Effector memory CD4-positive, alpha-beta T cell (primary cell): ENCODE data around the gene SRGN.

Source experiments
- DNase-seq, 3 donors: peaks; one replicate each; pipeline ENCODE4 v3.0.0-alpha.2; 2020
- H3K27ac ChIP-seq: 2 replicates; pipeline ENCODE4 v1.7.0; 2013; ENCODE audit warnings: mild to moderate bottlenecking, low read length, moderate library complexity; ENCODE audit not compliant: insufficient read depth, poor library complexity, severe bottlenecking
- H3K27me3 ChIP-seq: replicated peaks from 2 replicates; pipeline ENCODE4 v1.7.0; 2013; ENCODE audit warnings: mild to moderate bottlenecking, low read length; ENCODE audit not compliant: insufficient read depth, control insufficient read depth, poor library complexity, severe bottlenecking
- H3K36me3 ChIP-seq: 2 replicates; pipeline ENCODE4 v1.7.0; 2013; ENCODE audit warnings: mild to moderate bottlenecking, low read length, moderate library complexity; ENCODE audit not compliant: control insufficient read depth, insufficient read depth
- H3K4me1 ChIP-seq: 2 replicates; pipeline ENCODE4 v1.7.0; 2013; ENCODE audit warnings: low read length, mild to moderate bottlenecking; ENCODE audit not compliant: control insufficient read depth, insufficient read depth, poor library complexity, severe bottlenecking
- H3K4me3 ChIP-seq: 2 replicates; pipeline ENCODE4 v1.7.0; 2013; ENCODE audit warnings: low read length, low read depth, mild to moderate bottlenecking; ENCODE audit not compliant: insufficient read depth, poor library complexity, severe bottlenecking
- H3K9me3 ChIP-seq: 2 replicates; pipeline ENCODE4 v1.7.0; 2013; ENCODE audit warnings: mild to moderate bottlenecking, low read length, moderate library complexity; ENCODE audit not compliant: control insufficient read depth

The SRGN gene

DNA sequence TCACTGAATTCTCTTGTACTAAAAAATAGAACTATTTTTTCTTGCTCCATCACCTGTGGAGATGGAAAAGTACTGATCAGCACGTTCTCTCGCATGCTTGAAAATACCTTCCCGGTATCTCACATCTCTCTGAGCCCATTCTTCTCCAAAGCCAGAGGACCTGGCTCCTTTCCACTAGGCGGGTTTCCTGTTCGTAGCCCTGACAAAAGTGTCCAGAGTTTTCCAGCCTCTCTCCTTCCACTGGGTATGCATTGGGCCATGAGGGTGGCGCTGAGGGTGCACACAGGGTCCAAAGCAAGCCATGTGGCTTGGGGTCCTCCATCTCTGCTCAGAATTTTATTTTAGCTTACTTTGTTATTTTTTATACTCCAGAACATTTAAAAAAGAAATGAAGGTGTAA lies 16.3 kb upstream of the SRGN start:
- Histone ChIP-seq H3K4me1 (no peaks in the 10 kb centered on the region), H3K4me3 (no peak overlapping the region), H3K27ac (no peak overlapping the region), H3K36me3 (no peaks in the 10 kb centered on the region), H3K9me3 (no peaks in the 10 kb centered on the region), H3K27me3 (no peaks in the 10 kb centered on the region)
- DNase-seq = no peak

DNA sequence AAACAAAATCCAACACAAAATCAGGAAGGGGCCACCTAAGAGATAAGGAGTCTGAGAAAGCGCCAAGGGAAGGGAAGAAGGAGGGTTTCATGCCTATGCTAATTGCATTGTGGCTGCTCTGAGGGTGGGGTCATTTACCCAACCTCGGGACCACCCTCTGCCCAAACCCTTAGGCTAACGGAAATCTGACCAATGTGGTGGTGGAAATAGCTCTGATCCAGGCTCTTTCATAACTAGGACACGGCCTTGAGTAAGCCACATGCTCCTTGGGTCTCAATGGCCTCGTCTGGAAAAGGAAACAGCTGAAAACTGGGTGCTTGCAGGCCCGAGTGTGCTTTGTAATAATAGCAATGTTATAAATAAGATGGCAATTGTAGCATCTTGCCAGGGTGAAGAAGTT lies 14.9 kb upstream of the SRGN start:
- Histone ChIP-seq H3K27me3 (no peaks in the 10 kb centered on the region), H3K4me3 (no peak overlapping the region), H3K4me1 (no peaks in the 10 kb centered on the region), H3K36me3 (no peaks in the 10 kb centered on the region), H3K27ac (no peak overlapping the region), H3K9me3 (no peaks in the 10 kb centered on the region)
- DNase-seq = no peak

DNA sequence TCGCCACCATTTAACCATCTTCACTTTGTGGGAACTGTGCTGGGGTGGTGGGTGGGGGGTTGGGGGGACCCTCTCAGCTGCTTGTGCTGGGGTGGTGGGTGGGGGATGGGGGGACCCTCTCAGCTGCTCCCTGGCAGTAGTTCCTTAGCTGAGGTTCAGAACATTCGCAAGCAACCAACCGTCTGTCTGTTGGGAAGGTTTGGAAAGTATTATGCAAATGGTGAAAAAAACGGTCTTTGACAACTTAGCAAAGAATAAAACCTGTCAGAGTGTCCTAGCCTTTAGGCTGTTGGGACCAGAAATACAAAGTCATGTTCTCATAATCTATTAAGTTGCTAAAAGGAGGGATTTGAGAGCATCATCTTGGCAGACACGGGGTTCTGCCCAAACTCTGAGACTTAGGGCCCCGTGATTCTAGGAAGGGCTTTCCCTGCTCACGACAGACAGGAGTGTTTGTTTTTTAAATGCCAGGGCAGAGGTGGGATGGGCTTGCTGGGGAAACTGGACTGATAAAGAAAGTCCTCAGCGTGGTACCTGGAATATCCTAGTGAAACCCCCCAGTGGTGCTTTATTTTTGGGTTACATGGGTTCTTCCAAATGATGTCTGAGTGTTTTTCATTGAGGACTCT lies 14.1 kb upstream of the SRGN start:
- no peaks in the 10 kb centered on the region for H3K36me3 ChIP-seq
- no peak overlapping the region for H3K27ac ChIP-seq
- H3K27me3 ChIP-seq = no peaks in the 10 kb centered on the region
- no peak for DNase-seq
- no peaks in the 10 kb centered on the region for H3K9me3 ChIP-seq
- H3K4me3 ChIP-seq = no peak overlapping the region
- H3K4me1 ChIP-seq = no peaks in the 10 kb centered on the region

DNA sequence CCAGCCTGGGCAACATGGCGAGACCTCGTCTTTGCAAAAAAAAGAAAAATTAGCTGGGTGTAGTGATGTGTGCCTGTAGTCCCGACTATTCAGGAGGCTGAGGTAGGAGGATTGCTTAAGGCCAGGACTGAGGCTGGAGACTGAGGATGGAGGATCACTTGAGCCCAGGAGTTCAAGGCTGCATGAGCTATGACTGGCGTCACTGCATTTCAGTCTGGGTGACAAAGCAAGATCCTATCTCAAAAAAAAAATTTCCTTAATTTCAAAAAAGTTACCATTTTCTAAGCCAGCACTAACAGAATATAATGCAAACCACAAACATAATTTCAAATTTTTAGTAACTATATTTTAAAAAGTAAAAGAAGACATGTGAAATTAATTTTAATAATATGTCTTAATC lies 13.4 kb upstream of the SRGN start:
- DNase-seq = no peak
- H3K4me1 ChIP-seq = no peaks in the 10 kb centered on the region
- no peak overlapping the region for H3K27ac ChIP-seq
- H3K9me3 ChIP-seq = no peaks in the 10 kb centered on the region
- H3K27me3 ChIP-seq = no peaks in the 10 kb centered on the region
- no peak overlapping the region for H3K4me3 ChIP-seq
- no peaks in the 10 kb centered on the region for H3K36me3 ChIP-seq

DNA sequence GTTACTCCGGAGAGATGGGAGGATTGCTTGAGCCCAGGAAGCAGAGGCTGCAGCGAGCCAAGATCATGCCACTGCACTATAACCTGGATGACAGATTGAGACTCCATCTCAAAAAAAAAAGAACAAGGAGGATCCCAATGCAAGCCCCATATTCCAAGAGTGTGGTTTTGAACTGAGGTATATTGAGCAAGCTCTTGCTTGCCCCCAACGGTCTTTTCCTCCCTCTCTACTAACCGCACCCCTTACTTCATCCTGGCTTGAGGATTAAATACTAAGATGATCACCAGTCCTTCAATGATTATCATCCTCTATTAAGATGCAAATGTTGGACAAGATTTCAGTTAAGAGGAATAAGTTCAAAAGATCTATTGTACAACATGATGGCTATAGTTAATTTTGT lies 12.5 kb upstream of the SRGN start:
- Histone ChIP-seq H3K4me1 (no peaks in the 10 kb centered on the region), H3K36me3 (no peaks in the 10 kb centered on the region), H3K27ac (no peak overlapping the region), H3K4me3 (no peak overlapping the region), H3K9me3 (no peaks in the 10 kb centered on the region), H3K27me3 (no peaks in the 10 kb centered on the region)
- DNase-seq = no peak

DNA sequence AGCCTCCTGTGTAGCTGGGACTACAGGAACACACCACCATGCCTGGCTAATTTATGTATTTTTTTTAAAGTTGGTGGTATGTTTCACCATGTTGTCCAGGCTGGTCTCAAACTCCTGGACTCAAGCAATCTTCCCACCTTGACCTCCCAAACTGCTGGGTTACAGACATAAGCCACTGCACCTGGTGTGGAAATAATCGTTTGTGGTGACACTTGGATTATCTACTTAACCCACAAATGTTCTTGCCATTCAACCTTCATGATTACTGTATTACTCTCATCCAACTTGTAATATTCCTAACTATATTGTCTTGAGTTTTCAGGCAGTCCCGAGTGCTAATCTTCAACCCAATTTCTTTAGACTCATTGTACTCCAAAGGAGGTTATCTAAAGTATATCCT lies 9.6 kb upstream of the SRGN start:
- Histone ChIP-seq H3K36me3 (no peaks in the 10 kb centered on the region), H3K9me3 (no peaks in the 10 kb centered on the region), H3K4me3 (no peak overlapping the region), H3K4me1 (no peaks in the 10 kb centered on the region), H3K27ac (no peak overlapping the region), H3K27me3 (no peaks in the 10 kb centered on the region)
- no peak for DNase-seq

DNA sequence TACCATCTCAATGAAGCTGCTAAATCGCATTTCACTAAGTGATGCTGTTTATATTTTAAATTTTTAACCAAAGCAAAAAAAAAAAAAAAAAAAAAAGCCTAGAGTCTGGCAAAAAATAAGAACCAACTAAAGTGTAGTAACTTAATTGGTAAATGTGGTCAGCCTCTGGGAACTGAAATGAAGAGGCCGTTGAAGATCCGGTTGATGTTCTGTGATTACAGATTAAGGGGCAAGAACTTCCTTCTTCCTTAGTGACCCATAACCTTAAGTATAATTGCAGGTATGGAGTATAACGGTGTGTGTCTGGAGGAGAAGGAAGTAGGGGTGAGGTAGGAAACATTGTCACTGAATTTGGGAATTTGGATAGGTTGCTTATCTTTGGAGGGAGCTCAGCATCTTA lies 7.7 kb upstream of the SRGN start:
- Histone ChIP-seq H3K27me3 (no peaks in the 10 kb centered on the region), H3K9me3 (no peaks in the 10 kb centered on the region), H3K4me3 (no peak overlapping the region), H3K36me3 (no peaks in the 10 kb centered on the region), H3K27ac (no peak overlapping the region), H3K4me1 (no peaks in the 10 kb centered on the region)
- DNase-seq = no peak

DNA sequence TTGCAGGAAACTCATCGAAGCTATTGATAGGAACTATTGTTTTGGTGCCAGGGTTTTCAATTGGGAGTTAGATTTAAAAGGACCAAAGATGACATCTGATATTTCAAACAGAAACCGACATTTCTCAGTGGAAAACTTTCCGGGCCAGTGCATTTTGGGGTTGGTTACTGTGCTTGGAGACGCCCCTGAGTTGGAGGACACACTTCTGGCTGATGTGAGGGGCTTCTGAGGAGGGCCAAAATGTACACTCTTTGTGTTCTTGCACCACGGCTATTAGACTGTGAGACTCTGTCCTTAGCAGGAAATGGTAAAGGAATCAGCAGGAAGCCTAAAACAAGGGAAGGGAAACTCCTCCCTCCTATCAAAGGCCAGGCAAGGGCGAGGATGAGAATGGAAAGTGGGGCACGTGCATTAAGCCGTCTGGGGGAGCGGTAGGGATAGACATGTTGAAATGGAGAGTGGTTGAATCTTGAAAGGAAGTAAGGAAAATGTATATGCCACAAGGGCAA lies 1.8 kb upstream of the SRGN start:
- Histone ChIP-seq H3K4me1 (peaks cover 22% of the 10 kb centered on the region), H3K27me3 (no peaks in the 10 kb centered on the region), H3K27ac (peak overlapping the region; percentile 6), H3K36me3 (no peaks in the 10 kb centered on the region), H3K4me3 (peak overlapping the region; percentile 26), H3K9me3 (no peaks in the 10 kb centered on the region)
- no peak for DNase-seq

DNA sequence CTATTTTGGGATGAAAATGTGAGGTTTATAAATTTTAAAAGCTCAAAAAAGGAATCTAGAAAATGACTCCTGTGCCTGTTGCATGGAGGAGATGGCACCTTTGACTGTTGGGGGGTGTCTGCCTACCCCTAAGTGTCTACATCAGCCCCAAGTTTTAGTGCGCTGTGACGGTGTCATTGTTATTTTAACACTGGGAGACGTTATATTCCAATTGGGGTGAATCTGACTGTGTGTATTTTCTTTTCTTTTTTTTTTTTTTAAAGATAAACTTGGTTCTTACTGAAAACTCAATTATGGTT lies 517 bp downstream of the SRGN start:
- Histone ChIP-seq H3K27me3 (no peaks in the 10 kb centered on the region), H3K4me3 (peak overlapping the region; percentile 69), H3K4me1 (peaks cover 32% of the 10 kb centered on the region), H3K9me3 (no peaks in the 10 kb centered on the region), H3K27ac (peak overlapping the region; percentile 98), H3K36me3 (no peaks in the 10 kb centered on the region)
- DNase-seq = peak in 1 of 3 donors; percentile 22

DNA sequence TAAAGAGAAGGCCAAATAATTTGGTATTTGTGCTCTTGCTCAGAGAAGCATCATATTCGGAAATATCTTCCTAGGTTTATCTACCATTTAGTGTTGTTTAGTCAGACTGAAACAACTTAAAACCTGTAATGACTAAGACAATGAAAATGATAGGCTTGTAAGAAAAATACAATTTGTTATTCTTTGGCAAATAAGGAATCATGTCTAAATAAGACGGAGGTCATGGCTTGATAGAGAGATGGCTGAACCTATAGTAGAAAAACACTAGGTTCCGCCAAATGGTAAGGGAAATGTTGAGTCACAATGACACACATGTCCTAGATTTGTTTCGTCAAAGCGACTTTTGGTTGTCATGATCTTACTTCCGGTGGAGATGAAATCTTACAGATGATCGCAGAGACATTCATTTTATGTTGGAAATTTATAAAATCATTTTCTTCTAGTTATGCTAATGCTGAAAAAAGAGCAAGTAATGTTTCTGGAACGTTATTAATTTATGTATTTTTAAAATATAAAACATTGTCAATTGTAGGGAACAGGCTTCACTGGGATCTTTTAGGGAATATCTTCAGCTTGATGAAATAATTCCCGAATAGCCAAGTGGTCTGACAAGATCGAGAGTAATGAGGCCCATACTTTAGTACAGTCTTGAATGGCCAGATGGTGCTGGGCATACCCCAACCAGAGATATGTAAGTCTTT lies 1.0 kb downstream of the SRGN start:
- peak in 2 of 3 donors; percentile 16 to 53 for DNase-seq
- Histone ChIP-seq H3K27me3 (no peaks in the 10 kb centered on the region), H3K36me3 (no peaks in the 10 kb centered on the region), H3K4me1 (peaks cover 32% of the 10 kb centered on the region), H3K9me3 (no peaks in the 10 kb centered on the region), H3K4me3 (peak overlapping the region; percentile 69), H3K27ac (peak overlapping the region; percentile 98)
